Breast epithelium (tissue), 3 donors: ENCODE data around the gene DNTTIP2.

Experiments used
- POLR2A ChIP-seq: fragments of 450-650 bp; IDR thresholded peaks from one replicate; pipeline ENCODE4 v1.6.1; 2016; ENCODE audit warnings: antibody characterized with exemption, mild to moderate bottlenecking, moderate library complexity
- TF ChIP-seq, protein P1 (sequence below), 3 donors: fragments of 450-650 bp; IDR thresholded peaks; one replicate each; pipeline ENCODE4 v1.5.1; 2016 to 2017; ENCODE audit warnings: antibody characterized with exemption in 3 of 3, mild to moderate bottlenecking in 3 of 3, moderate library complexity in 3 of 3

- TF ChIP-seq, protein P1, sequence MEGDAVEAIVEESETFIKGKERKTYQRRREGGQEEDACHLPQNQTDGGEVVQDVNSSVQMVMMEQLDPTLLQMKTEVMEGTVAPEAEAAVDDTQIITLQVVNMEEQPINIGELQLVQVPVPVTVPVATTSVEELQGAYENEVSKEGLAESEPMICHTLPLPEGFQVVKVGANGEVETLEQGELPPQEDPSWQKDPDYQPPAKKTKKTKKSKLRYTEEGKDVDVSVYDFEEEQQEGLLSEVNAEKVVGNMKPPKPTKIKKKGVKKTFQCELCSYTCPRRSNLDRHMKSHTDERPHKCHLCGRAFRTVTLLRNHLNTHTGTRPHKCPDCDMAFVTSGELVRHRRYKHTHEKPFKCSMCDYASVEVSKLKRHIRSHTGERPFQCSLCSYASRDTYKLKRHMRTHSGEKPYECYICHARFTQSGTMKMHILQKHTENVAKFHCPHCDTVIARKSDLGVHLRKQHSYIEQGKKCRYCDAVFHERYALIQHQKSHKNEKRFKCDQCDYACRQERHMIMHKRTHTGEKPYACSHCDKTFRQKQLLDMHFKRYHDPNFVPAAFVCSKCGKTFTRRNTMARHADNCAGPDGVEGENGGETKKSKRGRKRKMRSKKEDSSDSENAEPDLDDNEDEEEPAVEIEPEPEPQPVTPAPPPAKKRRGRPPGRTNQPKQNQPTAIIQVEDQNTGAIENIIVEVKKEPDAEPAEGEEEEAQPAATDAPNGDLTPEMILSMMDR (IDR thresholded peaks at IDR 0.05): no peak
- TF ChIP-seq POLR2A: no peak
Measured at GRCh38 chr1:93900723-93901504, 21.9 kb upstream of the DNTTIP2 start.
